ENCODE measurements around the gene RAB5B.
A peak's percentile ranks its signal among the peaks of the same experiment; 100 is the strongest.

Gene RAB5B

DNA sequence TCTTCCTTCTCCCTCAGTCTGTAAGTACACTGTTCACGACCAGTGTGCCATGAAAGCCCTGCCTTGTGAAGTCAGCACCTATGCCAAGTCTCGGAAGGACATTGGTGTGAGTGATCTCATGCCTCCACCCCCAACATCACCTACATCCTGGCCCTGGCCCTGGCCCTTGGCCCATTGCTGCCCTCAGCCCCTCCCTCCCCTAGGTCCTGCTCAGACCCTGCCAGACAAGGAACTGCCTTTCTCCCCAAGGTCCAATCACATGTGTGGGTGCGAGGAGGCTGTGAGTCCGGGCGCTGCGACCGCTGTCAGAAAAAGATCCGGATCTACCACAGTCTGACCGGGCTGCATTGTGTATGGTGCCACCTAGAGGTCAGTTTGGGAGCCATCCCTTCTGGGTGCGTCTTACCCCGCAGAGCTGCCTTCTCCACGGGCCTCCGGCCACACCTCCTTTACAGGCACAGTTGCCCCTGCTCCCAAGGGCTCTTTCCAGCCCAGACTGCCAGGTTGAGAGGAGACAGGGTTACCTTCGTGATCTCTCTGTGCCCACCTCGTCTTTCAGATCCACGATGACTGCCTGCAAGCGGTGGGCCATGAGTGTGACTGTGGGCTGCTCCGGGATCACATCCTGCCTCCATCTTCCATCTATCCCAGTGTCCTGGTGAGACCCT is 33.7 kb upstream of the RAB5B start:
- H3K9me3 ChIP-seq: no peaks in the 10 kb centered on the region
- H3K9ac ChIP-seq: no peak overlapping the region
- no peak for TF ChIP-seq Cebpa-rat (IDR thresholded peaks at IDR 0.05)
- peak overlapping the region; percentile 47 for H3K4me2 ChIP-seq
- H4K20me1 ChIP-seq: peaks cover 5% of the 10 kb centered on the region; the same call in 1 of the 2 replicates
- H3K4me1 ChIP-seq: peaks cover 10% of the 10 kb centered on the region
- no peak overlapping the region for H3K4me3 ChIP-seq
- no peaks in the 10 kb centered on the region for H3K27me3 ChIP-seq
- H3K27ac ChIP-seq: peak overlapping the region; percentile 1; the same call in 1 of the 2 replicates
- peaks cover 93% of the 10 kb centered on the region for H3K36me3 ChIP-seq

DNA sequence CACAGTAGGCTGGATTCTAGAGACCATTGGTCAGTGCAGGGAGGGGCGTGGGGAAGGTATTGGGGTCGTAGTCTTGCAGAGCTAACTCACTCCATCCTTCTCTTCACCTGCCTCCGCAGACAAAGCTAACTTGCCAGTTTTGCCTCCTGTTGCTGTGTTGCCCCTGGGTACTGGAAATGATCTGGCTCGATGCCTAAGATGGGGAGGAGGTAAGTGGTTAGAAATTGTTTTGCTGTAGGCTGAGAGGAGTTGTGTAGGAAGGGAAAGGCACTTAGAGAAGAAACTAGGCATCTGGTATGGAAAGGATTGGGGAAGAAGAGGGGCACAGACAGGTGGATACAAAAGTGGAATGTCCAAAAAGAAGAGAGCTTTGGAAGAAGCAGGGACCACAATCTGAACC is 31.8 kb upstream of the RAB5B start:
- Histone ChIP-seq H3K9ac (no peak overlapping the region), H3K27ac (no peak overlapping the region), H3K36me3 (peaks cover 93% of the 10 kb centered on the region), H3K4me3 (no peak overlapping the region), H3K4me2 (no peak overlapping the region), H3K4me1 (peaks cover 10% of the 10 kb centered on the region), H3K9me3 (no peaks in the 10 kb centered on the region), H3K27me3 (no peaks in the 10 kb centered on the region), H4K20me1 (no peaks in the 10 kb centered on the region)
- TF ChIP-seq Cebpa-rat (IDR thresholded peaks at IDR 0.05): no peak

GRCh38 chr12:55942577-55943136 is 31.2 kb upstream of the RAB5B start:
- Histone ChIP-seq H3K4me3 (no peak overlapping the region), H3K4me1 (peaks cover 10% of the 10 kb centered on the region), H3K9me3 (no peaks in the 10 kb centered on the region), H3K9ac (no peak overlapping the region), H3K27me3 (no peaks in the 10 kb centered on the region), H3K4me2 (no peak overlapping the region), H3K36me3 (peaks cover 91% of the 10 kb centered on the region), H4K20me1 (no peaks in the 10 kb centered on the region), H3K27ac (no peak overlapping the region)
- no peak for TF ChIP-seq Cebpa-rat (IDR thresholded peaks at IDR 0.05)

GRCh38 chr12:55946553-55946952 is 27.3 kb upstream of the RAB5B start:
- no peak overlapping the region for H3K27ac ChIP-seq

GRCh38 chr12:55955344-55955743 is 18.5 kb upstream of the RAB5B start:
- Histone ChIP-seq H4K20me1 (no peaks in the 10 kb centered on the region), H3K9ac (no peak overlapping the region), H3K36me3 (peaks cover 40% of the 10 kb centered on the region), H3K27ac (no peak overlapping the region), H3K9me3 (no peaks in the 10 kb centered on the region), H3K4me3 (no peak overlapping the region), H3K27me3 (no peaks in the 10 kb centered on the region), H3K4me1 (no peaks in the 10 kb centered on the region), H3K4me2 (no peak overlapping the region)
- no peak for TF ChIP-seq Cebpa-rat (IDR thresholded peaks at IDR 0.05)

More at GRCh38 chr12:55946553-55946952, 27.3 kb upstream of the RAB5B start:
- peaks cover 86% of the 10 kb centered on the region for H3K36me3 ChIP-seq
- H3K4me1 ChIP-seq: no peaks in the 10 kb centered on the region
- no peak overlapping the region for H3K9ac ChIP-seq
- no peak overlapping the region for H3K4me3 ChIP-seq
- H4K20me1 ChIP-seq: no peaks in the 10 kb centered on the region
- H3K4me2 ChIP-seq: no peak overlapping the region
- no peaks in the 10 kb centered on the region for H3K9me3 ChIP-seq
- no peaks in the 10 kb centered on the region for H3K27me3 ChIP-seq
- no peak for TF ChIP-seq Cebpa-rat (IDR thresholded peaks at IDR 0.05)

DNA sequence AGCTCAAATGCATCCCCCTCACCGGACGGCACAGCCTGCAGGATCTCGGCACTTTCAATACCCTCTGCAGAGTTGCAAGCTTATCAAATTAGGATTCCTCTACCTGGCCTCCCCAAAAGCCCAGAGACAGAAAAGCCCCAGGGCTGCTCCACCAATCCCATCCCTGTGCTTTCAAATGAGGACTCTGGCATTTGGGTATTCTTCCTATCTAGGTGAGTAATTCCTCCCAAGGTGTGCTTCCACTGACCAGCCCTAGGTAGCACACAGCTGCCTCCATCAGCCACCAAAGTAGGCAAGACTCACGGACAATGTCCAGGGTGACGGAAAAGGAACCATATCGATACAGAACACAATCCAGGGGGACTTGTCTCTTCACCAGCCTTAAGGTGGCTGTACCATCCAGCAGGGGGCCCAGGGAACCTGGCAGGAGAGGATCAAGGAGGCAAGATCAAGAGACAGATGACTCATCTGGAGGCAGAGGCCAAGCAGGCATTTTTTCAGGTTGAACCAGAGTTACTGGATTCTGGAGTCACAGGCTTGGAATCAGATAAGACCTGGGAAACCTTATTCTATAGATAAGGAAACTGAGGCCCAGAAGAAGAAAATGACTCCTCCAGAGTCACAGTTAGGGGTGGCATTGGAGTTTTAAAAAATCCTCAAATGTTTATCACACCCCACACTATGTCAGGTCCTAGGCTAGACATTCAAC is 17.9 kb upstream of the RAB5B start:
- H3K4me2 ChIP-seq: no peak overlapping the region
- no peak overlapping the region for H3K27ac ChIP-seq
- peaks cover 35% of the 10 kb centered on the region for H3K36me3 ChIP-seq

GRCh38 chr12:55957106-55957859 is 16.6 kb upstream of the RAB5B start:
- Histone ChIP-seq H3K4me2 (no peak overlapping the region), H3K4me3 (no peak overlapping the region), H3K4me1 (no peaks in the 10 kb centered on the region), H3K27me3 (no peaks in the 10 kb centered on the region), H3K27ac (no peak overlapping the region), H3K9ac (no peak overlapping the region), H4K20me1 (no peaks in the 10 kb centered on the region), H3K9me3 (no peaks in the 10 kb centered on the region), H3K36me3 (peaks cover 21% of the 10 kb centered on the region)
- no peak for TF ChIP-seq Cebpa-rat (IDR thresholded peaks at IDR 0.05)

More for the DNA sequence above, 17.9 kb upstream of the RAB5B start:
- no peaks in the 10 kb centered on the region for H3K27me3 ChIP-seq
- H3K9ac ChIP-seq: no peak overlapping the region
- no peaks in the 10 kb centered on the region for H4K20me1 ChIP-seq
- no peaks in the 10 kb centered on the region for H3K9me3 ChIP-seq
- H3K4me3 ChIP-seq: no peak overlapping the region
- TF ChIP-seq Cebpa-rat (IDR thresholded peaks at IDR 0.05): no peak
- H3K4me1 ChIP-seq: no peaks in the 10 kb centered on the region

- peaks cover 30% of the 10 kb centered on the region for H3K4me1 ChIP-seq
- TF ChIP-seq Cebpa-rat (IDR thresholded peaks at IDR 0.05): no peak
- H3K36me3 ChIP-seq: peaks cover 7% of the 10 kb centered on the region
These were observed 10.1 kb upstream of the RAB5B start for GRCh38 chr12:55963760-55964159.

GRCh38 chr12:55965240-55965639 is 8.6 kb upstream of the RAB5B start:
- no peaks in the 10 kb centered on the region for H4K20me1 ChIP-seq
- peak overlapping the region; percentile 98 for H3K4me2 ChIP-seq
- H3K36me3 ChIP-seq: peaks cover 22% of the 10 kb centered on the region
- H3K27me3 ChIP-seq: no peaks in the 10 kb centered on the region
- no peaks in the 10 kb centered on the region for H3K9me3 ChIP-seq
- H3K4me1 ChIP-seq: peaks cover 33% of the 10 kb centered on the region
- no peak overlapping the region for H3K4me3 ChIP-seq
- no peak for TF ChIP-seq Cebpa-rat (IDR thresholded peaks at IDR 0.05)
- no peak overlapping the region for H3K27ac ChIP-seq
- H3K9ac ChIP-seq: no peak overlapping the region

More at GRCh38 chr12:55963760-55964159, 10.1 kb upstream of the RAB5B start:
- no peak overlapping the region for H3K9ac ChIP-seq
- H3K27me3 ChIP-seq: no peaks in the 10 kb centered on the region
- no peaks in the 10 kb centered on the region for H4K20me1 ChIP-seq
- H3K4me2 ChIP-seq: no peak overlapping the region
- no peak overlapping the region for H3K27ac ChIP-seq
- H3K4me3 ChIP-seq: no peak overlapping the region
- H3K9me3 ChIP-seq: no peaks in the 10 kb centered on the region

Data from BLaER1 (cell line).